ENCODE data around the gene CCDC158.

Gene CCDC158

GRCh38 chr4:76377481-76377901 is 43.5 kb downstream of the CCDC158 start:
- Histone ChIP-seq H3K27me3 (ENCODE audit: insufficient read depth, low read length) (no peaks in the 10 kb centered on the region; the same call in 1 of the 2 replicates), H2AFZ (ENCODE audit: low read length) (no peak overlapping the region), H3K4me1 (ENCODE audit: insufficient read depth, low read length, severe bottlenecking) (no peaks in the 10 kb centered on the region), H3F3A (ENCODE audit: insufficient read depth, low read length) (no peaks in the 10 kb centered on the region), H3K9me3 (ENCODE audit: low read length) (no peaks in the 10 kb centered on the region), H3K27ac (ENCODE audit: low read depth, low read length, poor library complexity, severe bottlenecking) (no peak overlapping the region), H3K9me2 (ENCODE audit: low read depth, low read length) (no peaks in the 10 kb centered on the region), H3K4me2 (ENCODE audit: low read length) (no peak overlapping the region), H4K20me1 (ENCODE audit: insufficient read depth, low read length) (no peaks in the 10 kb centered on the region), H3K4me3 (ENCODE audit: low read depth, low read length, poor library complexity, severe bottlenecking) (no peak overlapping the region), H3K9ac (ENCODE audit: low read length) (no peak overlapping the region), H3K36me3 (ENCODE audit: insufficient read depth, low read length) (no peaks in the 10 kb centered on the region), H3K79me2 (ENCODE audit: insufficient read depth, low read length) (no peaks in the 10 kb centered on the region)
- TF ChIP-seq EZH2 (IDR thresholded peaks at IDR 0.05; ENCODE audit: borderline replicate concordance, low read length): no peak
- no peak for TF ChIP-seq CTCF (IDR thresholded peaks at IDR 0.05; ENCODE audit: low read length)

- no peak overlapping the region for H2AFZ ChIP-seq (ENCODE audit: low read length)
- H3F3A ChIP-seq (ENCODE audit: insufficient read depth, low read length): no peaks in the 10 kb centered on the region
- TF ChIP-seq EZH2 (IDR thresholded peaks at IDR 0.05; ENCODE audit: borderline replicate concordance, low read length) (no peak), CTCF (IDR thresholded peaks at IDR 0.05; ENCODE audit: low read length) (no peak)
- H3K4me1 ChIP-seq (ENCODE audit: insufficient read depth, low read length, severe bottlenecking): no peaks in the 10 kb centered on the region
- no peaks in the 10 kb centered on the region for H3K36me3 ChIP-seq (ENCODE audit: insufficient read depth, low read length)
- H3K9me2 ChIP-seq (ENCODE audit: low read depth, low read length): no peaks in the 10 kb centered on the region
- H3K4me3 ChIP-seq (ENCODE audit: low read depth, low read length, poor library complexity, severe bottlenecking): no peak overlapping the region
- H3K27ac ChIP-seq (ENCODE audit: low read depth, low read length, poor library complexity, severe bottlenecking): no peak overlapping the region
- no peak overlapping the region for H3K4me2 ChIP-seq (ENCODE audit: low read length)
- no peaks in the 10 kb centered on the region for H3K9me3 ChIP-seq (ENCODE audit: low read length)
- H3K9ac ChIP-seq (ENCODE audit: low read length): no peak overlapping the region
- H3K79me2 ChIP-seq (ENCODE audit: insufficient read depth, low read length): no peaks in the 10 kb centered on the region
- no peaks in the 10 kb centered on the region; the same call in 1 of the 2 replicates for H3K27me3 ChIP-seq (ENCODE audit: insufficient read depth, low read length)
- H4K20me1 ChIP-seq (ENCODE audit: insufficient read depth, low read length): no peaks in the 10 kb centered on the region
Observed at GRCh38 chr4:76376534-76376933, 44.4 kb downstream of the CCDC158 start.

GRCh38 chr4:76375703-76376102 is 45.2 kb downstream of the CCDC158 start:
- no peak overlapping the region for H3K9ac ChIP-seq (ENCODE audit: low read length)
- H3K4me2 ChIP-seq (ENCODE audit: low read length): no peak overlapping the region
- no peaks in the 10 kb centered on the region; the same call in 1 of the 2 replicates for H3K27me3 ChIP-seq (ENCODE audit: insufficient read depth, low read length)
- H4K20me1 ChIP-seq (ENCODE audit: insufficient read depth, low read length): no peaks in the 10 kb centered on the region
- H3K9me3 ChIP-seq (ENCODE audit: low read length): no peaks in the 10 kb centered on the region
- H2AFZ ChIP-seq (ENCODE audit: low read length): no peak overlapping the region
- H3K36me3 ChIP-seq (ENCODE audit: insufficient read depth, low read length): no peaks in the 10 kb centered on the region
- no peaks in the 10 kb centered on the region for H3K4me1 ChIP-seq (ENCODE audit: insufficient read depth, low read length, severe bottlenecking)
- no peaks in the 10 kb centered on the region for H3F3A ChIP-seq (ENCODE audit: insufficient read depth, low read length)
- TF ChIP-seq CTCF (IDR thresholded peaks at IDR 0.05; ENCODE audit: low read length) (no peak), EZH2 (IDR thresholded peaks at IDR 0.05; ENCODE audit: borderline replicate concordance, low read length) (no peak)
- H3K27ac ChIP-seq (ENCODE audit: low read depth, low read length, poor library complexity, severe bottlenecking): no peak overlapping the region
- no peaks in the 10 kb centered on the region for H3K9me2 ChIP-seq (ENCODE audit: low read depth, low read length)
- no peak overlapping the region for H3K4me3 ChIP-seq (ENCODE audit: low read depth, low read length, poor library complexity, severe bottlenecking)
- no peaks in the 10 kb centered on the region for H3K79me2 ChIP-seq (ENCODE audit: insufficient read depth, low read length)
